Uterus (tissue), 4 donors: ENCODE measurements around the gene FKBP9. TPM values are rescaled to one million over a fixed set of nuclear protein-coding genes. Genes with fewer than 3 reads are reported as not detected.
A peak's percentile ranks its signal among the peaks of the same experiment; 100 is the strongest.
"Not testable (repeated sequence)": the region's sequence is repeated elsewhere in the genome, so short reads cannot be mapped to it uniquely, and the experiment has no call there.

Experiments used
- DNase-seq, 2 donors: peaks; one replicate each; pipeline ENCODE4 v3.0.0-alpha.2; 2019 to 2020
- H3K27ac ChIP-seq, 2 donors: fragments of 200-600 bp; sonication (generic); 1 replicate in 1 of 2; 2 replicates in 1 of 2; pipeline ENCODE4 v1.5.1; 2016 to 2018
- H3K27me3 ChIP-seq, 2 donors: fragments of 200-600 bp; sonication (generic); one replicate each; pipeline ENCODE4 v1.5.1; 2018 to 2019; ENCODE audit warnings: control low read depth in 1 of 2
- H3K36me3 ChIP-seq, 2 donors: fragments of 200-600 bp; sonication (generic); one replicate each; pipeline ENCODE4 v1.5.1; 2019; ENCODE audit warnings: control low read depth in 1 of 2
- H3K4me1 ChIP-seq, 2 donors: fragments of 200-600 bp; sonication (generic); one replicate each; pipeline ENCODE4 v1.5.1; 2018 to 2019; ENCODE audit warnings: control low read depth in 1 of 2
- H3K4me3 ChIP-seq, 2 donors: fragments of 200-600 bp; sonication (generic); 1 replicate in 1 of 2; 2 replicates in 1 of 2; pipeline ENCODE4 v1.5.1; 2018 to 2019; ENCODE audit warnings: mild to moderate bottlenecking in 1 of 2
- H3K9me3 ChIP-seq, 2 donors: fragments of 200-600 bp; sonication (generic); one replicate each; pipeline ENCODE4 v1.5.1; 2019; ENCODE audit warnings: control low read depth in 1 of 2
- POLR2A ChIP-seq, 2 donors: fragments of 450-650 bp; IDR thresholded peaks; one replicate each; pipeline ENCODE4 v1.6.1; 2016; ENCODE audit warnings: antibody characterized with exemption in 2 of 2, mild to moderate bottlenecking in 1 of 2, moderate library complexity in 1 of 2
- intact Hi-C: fragments of 100-400 bp; cut with DNase I; formaldehyde crosslinking; loops from one replicate; pipeline ENCODE4 v1.15.1; 2023; ENCODE audit warnings: low total_unique reads
- total RNA-seq, 4 donors: library from RNA; depleted of rRNA in 3 of 4; stranded (reverse); fragments of >200 nt in 3 of 4; gene quantifications; one replicate each; pipeline versions ENCODE4 v1.1.0 to v1.2.4, GENCODE V29; 2014 to 2023
- TF ChIP-seq, protein P1 (sequence below), 4 experiments: fragments of 200-600 bp in 2 of 4; fragments of 450-650 bp in 2 of 4; sonication (generic) in 2 of 4; IDR thresholded peaks; one replicate each; pipeline ENCODE4 v1.5.1; 2016 to 2019; ENCODE audit warnings: antibody characterized with exemption in 4 of 4, mild to moderate bottlenecking in 2 of 4, moderate library complexity in 1 of 4
- donor health status: DM: yes; HTN: yes; CAD: no.

FKBP9 gene
- total RNA-seq, 4 donors from 2014 or later: 62.9 to 328 (median 215) TPM

DNA sequence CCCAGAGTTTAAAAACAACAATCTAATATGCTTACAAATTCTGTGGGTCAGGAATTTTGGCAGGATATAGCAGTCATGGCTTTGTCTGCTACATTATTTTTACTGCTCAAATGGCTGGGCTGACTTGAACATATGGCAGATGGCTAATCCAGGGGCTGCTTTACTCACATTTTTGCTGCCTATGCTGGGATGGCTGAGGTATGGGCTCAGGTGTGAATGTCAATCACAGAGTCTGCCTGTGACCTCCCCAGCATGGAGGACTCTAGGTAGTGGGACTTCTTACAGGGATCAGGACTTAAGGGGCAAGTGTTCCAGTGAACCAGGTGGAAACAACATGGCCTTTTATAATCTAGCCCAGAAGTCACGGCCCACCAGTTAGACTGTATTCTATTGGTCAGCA, 4.4 kb upstream of the FKBP9 start:
- intact Hi-C loops: no loop called here
- no peaks in the 10 kb centered on the region for H3K36me3 ChIP-seq
- H3K9me3 ChIP-seq: no peaks in the 10 kb centered on the region
- H3K4me1 ChIP-seq: no peaks in the 10 kb centered on the region
- H3K27ac ChIP-seq: no peak overlapping the region
- no peak overlapping the region for H3K4me3 ChIP-seq
- H3K27me3 ChIP-seq: no peaks in the 10 kb centered on the region
- TF ChIP-seq, protein P1, sequence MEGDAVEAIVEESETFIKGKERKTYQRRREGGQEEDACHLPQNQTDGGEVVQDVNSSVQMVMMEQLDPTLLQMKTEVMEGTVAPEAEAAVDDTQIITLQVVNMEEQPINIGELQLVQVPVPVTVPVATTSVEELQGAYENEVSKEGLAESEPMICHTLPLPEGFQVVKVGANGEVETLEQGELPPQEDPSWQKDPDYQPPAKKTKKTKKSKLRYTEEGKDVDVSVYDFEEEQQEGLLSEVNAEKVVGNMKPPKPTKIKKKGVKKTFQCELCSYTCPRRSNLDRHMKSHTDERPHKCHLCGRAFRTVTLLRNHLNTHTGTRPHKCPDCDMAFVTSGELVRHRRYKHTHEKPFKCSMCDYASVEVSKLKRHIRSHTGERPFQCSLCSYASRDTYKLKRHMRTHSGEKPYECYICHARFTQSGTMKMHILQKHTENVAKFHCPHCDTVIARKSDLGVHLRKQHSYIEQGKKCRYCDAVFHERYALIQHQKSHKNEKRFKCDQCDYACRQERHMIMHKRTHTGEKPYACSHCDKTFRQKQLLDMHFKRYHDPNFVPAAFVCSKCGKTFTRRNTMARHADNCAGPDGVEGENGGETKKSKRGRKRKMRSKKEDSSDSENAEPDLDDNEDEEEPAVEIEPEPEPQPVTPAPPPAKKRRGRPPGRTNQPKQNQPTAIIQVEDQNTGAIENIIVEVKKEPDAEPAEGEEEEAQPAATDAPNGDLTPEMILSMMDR (IDR thresholded peaks at IDR 0.05): no peak
- TF ChIP-seq POLR2A (IDR thresholded peaks at IDR 0.05): no peak
- no peak for DNase-seq

DNA sequence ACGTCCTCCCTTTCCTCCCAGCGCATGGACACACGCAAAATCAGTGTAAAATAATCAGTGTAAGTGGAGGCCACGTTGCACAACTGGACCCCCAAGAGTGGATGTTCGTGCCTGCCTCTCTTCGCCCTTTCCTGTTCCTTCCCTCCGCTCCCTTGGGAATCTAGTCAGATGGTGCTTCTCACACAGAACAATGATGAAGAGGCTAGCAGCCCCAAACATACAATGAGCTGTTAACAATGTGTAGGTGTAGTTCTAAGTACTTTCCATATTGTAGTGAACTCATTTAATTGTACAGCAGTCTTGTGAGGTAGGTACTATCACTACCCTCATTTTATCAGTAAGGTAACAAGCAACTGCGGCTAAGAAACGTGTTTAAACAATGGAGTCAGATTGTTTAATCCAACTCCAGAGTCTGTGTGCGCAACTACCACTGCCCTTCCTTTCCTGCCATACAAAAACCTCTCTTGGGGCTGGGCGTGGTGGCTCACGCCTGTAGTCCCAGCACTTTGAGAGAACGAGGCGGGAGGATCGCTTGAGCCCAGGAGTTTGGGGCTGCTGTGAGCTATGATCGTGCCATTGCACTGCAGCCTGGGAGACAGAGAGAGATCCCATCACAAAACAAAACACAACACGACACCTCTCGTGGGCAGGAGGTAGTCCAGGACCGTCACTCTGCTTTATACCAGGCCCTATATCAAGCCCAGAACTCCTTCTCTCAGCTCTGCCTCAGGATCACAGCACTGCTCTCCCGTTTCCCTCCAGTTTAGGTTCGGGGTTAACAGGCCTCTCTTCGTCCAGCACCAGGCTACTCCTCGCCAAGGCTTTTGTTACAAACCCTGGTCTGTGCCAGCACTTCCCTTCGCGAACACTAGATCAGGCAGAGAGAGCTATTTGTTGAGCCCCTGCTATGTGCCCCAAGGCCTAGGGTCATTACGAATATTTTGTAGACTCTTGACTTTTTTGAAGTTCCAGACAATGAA, 1.1 kb downstream of the FKBP9 start:
- Histone ChIP-seq H3K36me3 (no peaks in the 10 kb centered on the region), H3K4me1 (no peaks in the 10 kb centered on the region), H3K9me3 (no peaks in the 10 kb centered on the region), H3K27me3 (no peaks in the 10 kb centered on the region), H3K4me3 (peak overlapping the region; percentile 55 to 92), H3K27ac (peak overlapping the region; percentile 84 to 86)
- intact Hi-C loops: no loop called here
- DNase-seq: peak; percentile 31 to 37
- peak in 1 of 2 donors; percentile 19 for TF ChIP-seq POLR2A (IDR thresholded peaks at IDR 0.05)
- TF ChIP-seq, protein P1 (IDR thresholded peaks at IDR 0.05): no peak

DNA sequence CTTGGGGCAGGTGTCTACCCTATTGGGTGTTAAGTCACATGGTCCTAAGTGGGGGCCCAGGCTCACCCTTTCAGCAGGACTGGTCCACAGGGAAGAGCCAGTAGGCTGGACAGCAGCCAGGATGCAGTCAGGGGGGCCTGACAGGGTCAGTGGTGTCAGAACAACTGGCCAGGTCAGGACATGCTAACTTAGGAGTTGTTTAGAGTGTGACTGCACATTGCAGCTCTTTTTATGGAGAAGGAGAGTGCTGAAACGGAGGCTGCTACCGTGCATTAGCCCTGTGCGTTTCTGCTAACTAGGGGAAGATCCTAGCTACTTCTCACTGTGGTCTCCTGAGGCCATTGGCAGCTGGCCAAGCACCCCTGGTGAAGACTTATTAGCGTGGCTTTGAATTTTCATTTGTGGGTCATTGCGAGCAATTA, 6.7 kb downstream of the FKBP9 start:
- H3K9me3 ChIP-seq, H3K4me3 ChIP-seq, intact Hi-C loops, H3K4me1 ChIP-seq, H3K36me3 ChIP-seq, H3K27me3 ChIP-seq, DNase-seq: not testable (repeated sequence)
- H3K27ac ChIP-seq: peak overlapping the region in 1 of 2 donors; percentile 32

DNA sequence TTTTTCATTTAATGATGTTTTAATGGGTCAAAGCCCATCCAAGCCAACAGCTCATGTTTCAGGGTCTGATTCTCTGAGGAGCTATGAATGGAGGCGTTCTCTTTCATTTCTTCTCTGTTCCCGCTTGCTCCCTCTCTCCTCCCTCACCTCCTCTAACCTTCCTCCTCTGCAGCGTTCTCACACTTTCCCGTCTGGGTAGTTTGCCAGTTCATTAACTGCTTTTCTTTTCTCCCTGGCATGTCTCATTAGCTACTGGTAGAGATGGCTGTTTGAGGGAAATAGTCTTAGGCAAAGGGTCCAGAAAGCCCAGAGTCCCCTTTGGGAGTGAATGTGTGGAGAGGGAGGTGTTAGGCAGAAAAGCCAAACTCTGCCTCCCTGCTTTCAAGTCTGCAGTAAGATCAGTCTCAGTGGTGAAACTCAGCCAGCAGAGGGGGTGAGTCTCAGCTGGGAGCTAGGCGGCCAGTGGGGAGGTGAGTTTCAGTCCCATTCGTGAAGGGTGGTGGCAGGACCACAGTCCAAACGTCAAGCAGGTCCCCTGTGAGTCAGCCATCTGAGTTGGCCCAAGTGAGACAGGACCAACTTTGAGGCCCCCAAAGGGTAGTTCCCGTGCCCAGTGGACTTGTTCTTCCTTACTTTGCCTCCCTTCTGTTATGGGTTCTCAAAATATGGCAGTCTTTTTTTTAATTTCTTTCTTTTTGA, 7.4 kb downstream of the FKBP9 start:
- TF ChIP-seq, protein P1 (IDR thresholded peaks at IDR 0.05): peak in 3 of 4 experiments; percentile 6 to 34 (median 25)
- DNase-seq, H3K4me3 ChIP-seq, H3K4me1 ChIP-seq, H3K27me3 ChIP-seq, H3K9me3 ChIP-seq, intact Hi-C loops, H3K36me3 ChIP-seq: not testable (repeated sequence)
- H3K27ac ChIP-seq: peak overlapping the region in 1 of 2 donors; percentile 32

DNA sequence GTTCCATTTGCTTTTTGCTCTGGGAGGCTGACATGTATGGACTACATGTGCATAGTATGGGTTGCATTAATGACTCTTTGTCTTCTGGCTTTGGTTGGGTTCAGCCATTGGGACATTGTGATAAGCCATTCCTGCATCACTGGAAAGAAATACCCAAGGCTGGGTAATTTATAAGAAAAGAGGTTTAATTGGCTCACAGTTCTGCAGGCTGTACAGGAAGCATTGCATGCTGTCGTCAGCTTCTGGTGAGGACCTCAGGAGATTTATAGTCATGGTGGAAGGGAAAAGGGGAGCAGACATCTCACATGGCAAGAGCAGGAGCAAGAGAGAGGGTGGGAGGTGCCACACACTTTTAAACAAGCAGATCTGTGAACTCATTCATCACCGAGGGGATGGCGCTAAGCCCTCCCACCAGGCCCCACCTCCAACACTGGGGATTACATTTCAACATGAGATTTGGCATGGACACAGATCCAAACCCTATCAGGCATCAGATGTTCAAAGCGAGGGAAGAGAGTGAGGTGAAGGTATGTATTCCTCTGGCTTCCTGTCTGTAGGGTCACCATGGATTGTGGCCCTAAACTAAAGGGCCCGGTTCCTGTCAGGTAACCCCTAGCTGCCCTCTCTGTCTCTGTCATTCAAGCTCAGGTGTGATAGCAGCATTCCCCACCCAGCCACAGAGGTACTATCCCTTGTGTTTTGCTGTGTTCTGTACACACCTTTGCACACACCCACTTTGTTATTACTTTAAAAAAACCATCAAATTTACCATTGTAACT, 9.4 kb downstream of the FKBP9 start:
- H3K4me1 ChIP-seq, H3K27me3 ChIP-seq, H3K27ac ChIP-seq, DNase-seq, intact Hi-C loops, H3K4me3 ChIP-seq, H3K36me3 ChIP-seq, H3K9me3 ChIP-seq: not testable (repeated sequence)

DNA sequence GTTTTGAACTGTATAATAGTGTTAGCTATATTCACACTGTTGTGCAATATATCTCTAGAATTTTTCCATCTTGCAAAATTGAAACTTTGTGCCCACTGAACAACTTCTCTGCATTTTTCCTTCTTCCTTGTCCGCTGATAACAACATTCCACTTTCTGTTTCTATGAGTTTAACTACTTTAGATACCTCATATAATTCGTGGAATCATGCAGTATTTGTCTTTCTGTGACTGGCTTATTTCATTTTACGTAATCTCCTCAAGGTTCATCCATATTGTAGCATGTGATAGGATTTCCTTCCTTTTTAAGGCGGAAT, 10.0 kb downstream of the FKBP9 start:
- DNase-seq, H3K27me3 ChIP-seq, intact Hi-C loops, H3K4me3 ChIP-seq, H3K27ac ChIP-seq, H3K36me3 ChIP-seq, H3K9me3 ChIP-seq, H3K4me1 ChIP-seq: not testable (repeated sequence)

DNA sequence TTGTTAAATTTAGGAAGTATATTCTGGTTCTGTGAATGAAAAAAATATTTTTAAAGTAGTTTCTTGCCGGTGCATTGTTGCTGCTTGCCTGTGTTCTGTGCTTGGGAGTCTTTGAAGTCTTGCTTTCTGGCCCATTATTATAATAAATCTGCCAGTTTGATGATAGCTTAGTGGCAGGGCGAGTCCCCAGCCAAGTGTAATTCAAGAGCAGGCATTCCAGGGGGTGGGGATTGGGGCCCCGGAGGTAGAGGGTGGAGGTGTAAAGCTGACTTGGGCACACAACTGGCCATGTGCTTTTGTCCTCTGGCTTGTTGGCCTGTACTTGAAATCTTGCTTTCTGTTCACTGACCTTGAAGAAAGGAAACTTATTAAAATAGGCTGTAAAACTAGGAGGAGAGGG, 14.7 kb downstream of the FKBP9 start:
- H3K9me3 ChIP-seq, H3K27ac ChIP-seq, H3K36me3 ChIP-seq, intact Hi-C loops, DNase-seq, H3K4me3 ChIP-seq, H3K4me1 ChIP-seq, H3K27me3 ChIP-seq: not testable (repeated sequence)

DNA sequence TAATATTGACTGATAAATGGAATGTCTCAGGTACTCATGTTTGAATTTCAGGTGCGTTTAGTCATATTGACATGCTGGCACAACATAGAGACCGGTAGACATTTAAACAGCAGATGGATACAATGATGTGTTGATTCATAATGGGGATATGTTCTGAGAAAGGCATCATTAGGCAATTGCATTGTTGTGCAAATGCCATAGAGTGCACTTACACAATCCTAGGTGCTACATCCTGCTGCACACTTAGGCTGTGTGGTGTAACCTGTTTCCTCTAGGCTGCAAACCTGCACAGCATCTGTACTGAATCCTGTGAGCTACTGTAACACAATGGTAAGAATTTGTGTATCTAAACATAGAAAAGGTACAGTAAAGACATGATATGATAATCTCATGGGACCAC, 19.9 kb downstream of the FKBP9 start:
- H3K9me3 ChIP-seq, H3K36me3 ChIP-seq, H3K4me3 ChIP-seq, H3K27me3 ChIP-seq, H3K27ac ChIP-seq, DNase-seq, intact Hi-C loops, H3K4me1 ChIP-seq: not testable (repeated sequence)

DNA sequence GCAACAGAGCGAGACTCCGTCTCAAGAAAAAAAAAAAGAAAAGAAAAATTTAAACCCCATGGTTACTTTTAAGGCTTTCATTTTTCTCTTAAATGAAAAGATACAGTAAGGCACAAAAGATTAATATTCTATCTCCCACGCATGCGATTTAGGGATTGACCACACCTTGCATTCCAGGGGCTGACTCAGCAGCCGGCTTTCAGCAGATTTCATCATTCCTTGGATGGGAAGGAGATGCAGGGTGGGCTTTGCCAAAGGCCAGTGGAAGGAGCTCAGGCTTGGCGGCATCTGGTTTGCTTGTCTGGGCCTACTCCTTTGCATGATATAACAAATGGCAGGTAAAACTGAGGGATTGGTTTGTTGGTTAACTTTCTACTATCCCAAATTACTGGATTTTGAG, 22.0 kb downstream of the FKBP9 start:
- DNase-seq: peak; percentile 45 to 65
- intact Hi-C loops, H3K9me3 ChIP-seq, H3K4me1 ChIP-seq, H3K27ac ChIP-seq, H3K4me3 ChIP-seq, H3K36me3 ChIP-seq, H3K27me3 ChIP-seq: not testable (repeated sequence)
